SU-DHL-6 (cell line): ENCODE data around the gene RAVER1.

Experiments used
- CTCF ChIP-seq: fragments of 200-600 bp; sonication (generic); IDR thresholded peaks from one replicate; pipeline ENCODE4 v1.5.1; 2017; ENCODE audit warnings: antibody characterized with exemption, mild to moderate bottlenecking, low read length, moderate library complexity; ENCODE audit not compliant: insufficient read depth, poor library complexity, severe bottlenecking
- EZH2phosphoT487 ChIP-seq: fragments of 200-600 bp; sonication (generic), shearing (Covaris generic); conservative IDR thresholded peaks from 2 replicates; pipeline ENCODE4 v1.6.1; 2018; ENCODE audit warnings: mild to moderate bottlenecking, antibody characterized with exemption, low read length, moderate library complexity, mixed read lengths

GRCh38 chr19:10352764-10353671, 19.7 kb upstream of the RAVER1 start:
- no peak for TF ChIP-seq CTCF
- no peak for TF ChIP-seq EZH2phosphoT487
